GM18519 (cell line): Measurements from ENCODE around the gene HTATSF1.
A peak's percentile ranks its signal among the peaks of the same experiment; 100 is the strongest.

ENCODE experiments used
- ATAC-seq: cut with Tn5 transposase; IDR thresholded peaks from one replicate; pipeline ENCODE4 v1.9.1; 2021; ENCODE audit warnings: mild to moderate bottlenecking, moderate library complexity; ENCODE audit not compliant: unreplicated experiment, low FRiP score

Gene HTATSF1

DNA sequence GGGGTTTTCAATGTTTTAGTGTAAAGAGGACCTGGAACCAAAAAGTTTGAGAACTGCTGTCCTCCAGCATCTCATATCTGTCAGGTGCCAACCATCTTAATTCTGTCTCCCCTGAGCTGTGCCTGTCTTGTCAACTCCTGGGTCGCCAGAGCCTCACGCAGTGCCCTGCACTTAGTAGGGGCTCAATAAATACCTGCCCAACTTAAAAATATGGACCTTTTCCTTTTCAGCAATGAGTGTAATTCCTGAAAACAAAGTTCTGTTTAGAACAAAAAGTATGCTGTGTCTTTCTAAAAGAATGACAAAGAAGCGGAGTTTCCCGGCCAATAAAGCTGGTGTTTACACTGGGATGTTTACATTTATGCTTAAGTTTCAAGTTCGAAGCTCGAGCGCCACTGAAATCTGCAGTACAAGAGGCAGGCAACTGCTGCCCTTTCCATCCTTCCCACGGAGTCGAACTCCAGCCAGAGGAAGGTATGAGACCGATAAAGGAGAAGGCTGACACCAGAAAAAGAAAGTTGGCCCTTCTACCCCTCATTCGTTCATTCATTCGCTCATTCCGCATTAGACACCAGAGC lies 1.1 kb upstream of the HTATSF1 start:
- no peak for ATAC-seq

DNA sequence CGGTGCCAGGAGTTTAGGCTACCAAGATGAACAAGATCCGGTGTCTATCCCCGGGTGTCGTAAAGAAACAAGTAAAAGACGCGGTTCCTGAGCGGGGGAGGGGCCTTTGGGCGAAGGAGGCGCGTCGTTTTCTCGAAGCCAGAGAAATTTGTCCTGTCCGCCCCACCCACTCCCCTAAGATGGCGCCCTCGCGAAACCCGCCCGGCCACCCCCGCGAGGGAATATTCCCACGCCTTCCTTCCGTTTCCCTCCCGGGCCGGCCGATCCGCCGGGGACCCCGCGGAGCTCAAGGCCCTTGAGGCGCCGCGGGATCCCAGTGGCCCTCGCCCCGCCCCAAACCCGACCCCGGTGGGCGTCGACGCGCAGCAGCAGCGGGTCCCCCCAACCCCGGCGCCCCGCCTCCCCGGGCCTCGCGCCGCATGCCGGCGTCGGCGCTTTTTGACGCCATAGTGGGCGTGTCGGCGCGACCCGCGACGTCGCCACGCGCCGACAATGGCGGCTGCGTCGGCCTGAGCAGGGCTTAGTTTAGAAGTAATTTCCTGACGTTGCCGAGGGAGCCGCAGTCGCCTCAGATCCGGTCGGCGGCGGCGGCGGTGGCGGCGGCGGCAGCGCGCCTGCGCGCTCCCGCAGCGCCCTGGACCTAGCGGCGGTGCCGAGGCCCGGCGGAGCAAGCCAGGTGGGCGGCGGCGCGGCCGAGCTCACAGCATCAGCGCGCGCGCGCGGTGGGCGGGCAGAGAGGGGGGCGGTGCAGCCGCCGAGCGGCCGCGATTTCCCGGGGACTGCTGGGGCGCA lies 432 bp upstream of the HTATSF1 start:
- peak; percentile 77 for ATAC-seq

GRCh38 chrX:136519069-136519468 lies 21.7 kb downstream of the HTATSF1 start:
- no peak for ATAC-seq

GRCh38 chrX:136523770-136524169 lies 26.4 kb downstream of the HTATSF1 start:
- ATAC-seq = no peak

DNA sequence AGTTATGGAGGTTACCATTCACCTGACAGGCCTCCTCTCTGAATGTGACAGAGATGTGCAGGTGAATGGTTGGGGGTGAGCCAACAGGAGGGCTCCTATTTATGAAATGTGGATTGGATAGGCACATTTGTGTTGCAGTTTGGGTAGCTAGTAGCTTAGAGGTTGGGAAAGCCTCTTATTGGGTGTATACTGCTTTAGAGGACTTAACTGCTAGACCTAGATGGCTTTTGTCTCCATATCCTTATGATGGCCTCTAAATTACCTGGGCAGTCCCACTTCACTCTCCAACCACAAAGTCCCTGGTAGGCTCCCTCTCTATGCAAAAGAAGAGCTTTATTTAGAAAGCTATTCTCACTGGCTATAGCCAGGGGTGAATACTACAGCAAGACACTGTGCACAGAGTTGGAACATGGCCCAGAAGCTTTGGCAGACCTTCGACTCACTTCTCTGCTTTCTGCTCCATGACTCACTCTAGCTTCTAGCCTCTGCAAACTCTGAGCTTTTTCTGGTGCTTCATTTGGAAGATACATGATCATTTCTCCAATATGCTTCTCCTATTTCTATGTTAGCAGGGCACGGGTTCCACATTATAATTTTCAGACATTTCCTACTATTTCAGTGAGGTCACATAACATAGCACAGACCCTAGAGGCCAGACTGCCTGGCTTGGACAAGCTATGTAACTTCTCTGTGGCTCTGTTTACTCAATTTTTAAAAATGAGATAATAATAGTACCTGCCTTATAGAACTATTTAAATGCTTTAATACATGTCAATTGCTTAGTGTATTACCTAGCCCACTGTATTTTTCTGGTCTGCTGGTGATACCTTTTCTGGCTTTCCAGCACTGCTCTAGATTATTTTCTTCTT lies 28.6 kb downstream of the HTATSF1 start:
- no peak for ATAC-seq

GRCh38 chrX:136528645-136529315 lies 31.4 kb downstream of the HTATSF1 start:
- no peak for ATAC-seq

DNA sequence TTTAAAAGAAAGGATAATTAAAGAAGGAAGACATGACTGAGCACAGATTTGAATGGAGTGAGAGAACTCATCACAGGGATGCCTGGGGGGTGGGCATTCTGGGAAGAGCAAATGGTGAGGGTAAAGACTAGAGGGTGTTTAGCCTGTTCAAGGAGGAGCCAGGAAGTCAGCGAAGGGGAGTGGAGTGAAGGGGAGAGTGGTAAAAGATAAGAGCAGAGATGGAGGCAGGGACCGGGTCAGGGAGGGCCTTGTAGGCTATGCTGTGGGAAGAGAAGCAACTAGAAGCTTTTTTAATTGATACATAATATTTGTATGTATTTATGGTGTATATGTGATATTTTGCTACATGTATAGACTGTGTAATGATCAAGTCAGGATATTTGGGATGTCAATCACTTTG lies 32.4 kb downstream of the HTATSF1 start:
- ATAC-seq = no peak

DNA sequence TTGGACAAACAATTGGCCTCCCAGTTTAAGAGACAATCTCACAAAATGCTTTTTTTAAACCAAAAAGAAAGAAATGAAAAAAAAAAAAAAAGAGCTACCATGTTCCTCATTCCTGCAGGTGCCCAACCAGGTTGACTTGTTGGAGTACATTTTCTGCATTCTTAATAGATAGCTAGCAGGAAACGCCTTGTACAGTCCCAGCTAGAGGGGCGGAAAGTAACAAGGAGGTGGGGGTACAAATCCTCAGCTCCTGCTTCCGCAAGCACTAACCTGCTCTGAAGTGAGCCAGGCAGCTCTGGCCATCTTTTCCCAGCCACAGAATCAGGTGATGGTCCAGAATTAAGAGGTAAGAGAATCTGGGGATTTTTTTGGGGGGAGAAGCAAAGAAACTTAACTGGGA lies 34.6 kb downstream of the HTATSF1 start, which contains the start of gene VGLL1:
VGLL1 (plus strand) TSS at position 265 of the 400 bp plus-strand sequence. CDS start 3,806 bp downstream, outside the sequence.
- no peak for ATAC-seq

- ATAC-seq = no peak
These were observed 36.7 kb downstream of the HTATSF1 start for GRCh38 chrX:136534131-136534530.

- ATAC-seq = no peak
These were observed 41.4 kb downstream of the HTATSF1 start for GRCh38 chrX:136538811-136539210.

GRCh38 chrX:136540226-136540625 lies 42.8 kb downstream of the HTATSF1 start:
- ATAC-seq = no peak

DNA sequence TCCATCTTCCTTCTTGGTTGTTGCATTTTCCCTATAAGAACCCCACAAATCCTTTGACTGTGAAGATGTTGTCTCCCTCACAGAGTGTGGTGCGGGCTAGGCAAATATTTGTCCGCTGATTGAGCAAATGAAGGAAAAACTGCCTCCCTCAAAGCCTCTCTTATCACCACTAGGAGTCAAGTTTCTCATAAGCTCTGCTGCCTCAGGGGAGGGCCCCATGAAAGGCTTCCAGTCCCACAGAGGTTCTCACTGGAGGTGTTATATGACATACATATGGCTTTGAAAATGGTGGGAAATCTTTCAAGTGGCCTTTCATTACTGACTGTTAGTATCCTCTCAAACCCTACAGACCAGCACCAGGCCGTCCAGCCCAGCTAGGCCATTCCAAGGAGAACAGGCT lies 43.9 kb downstream of the HTATSF1 start:
- ATAC-seq = no peak

DNA sequence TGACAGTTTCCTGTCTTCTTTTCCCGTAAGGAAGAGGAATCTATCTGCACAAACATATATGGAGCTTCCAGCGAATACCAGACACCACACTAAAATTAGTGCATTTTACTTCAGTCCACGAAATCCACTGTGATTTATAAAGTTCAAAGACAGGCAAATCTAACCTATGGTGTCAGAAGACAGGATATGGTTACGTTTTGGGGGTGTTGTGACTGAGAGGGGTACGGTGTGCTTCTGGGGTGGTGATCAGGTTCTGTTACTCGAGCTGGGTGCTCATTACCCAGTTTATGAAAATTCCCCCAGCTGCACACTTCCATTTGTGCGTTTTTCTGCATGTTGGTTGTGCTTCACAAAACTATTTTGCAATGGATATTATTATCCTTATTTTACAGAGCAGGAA lies 44.9 kb downstream of the HTATSF1 start:
- ATAC-seq = no peak

GRCh38 chrX:136546371-136546781 lies 49.0 kb downstream of the HTATSF1 start:
- no peak for ATAC-seq

DNA sequence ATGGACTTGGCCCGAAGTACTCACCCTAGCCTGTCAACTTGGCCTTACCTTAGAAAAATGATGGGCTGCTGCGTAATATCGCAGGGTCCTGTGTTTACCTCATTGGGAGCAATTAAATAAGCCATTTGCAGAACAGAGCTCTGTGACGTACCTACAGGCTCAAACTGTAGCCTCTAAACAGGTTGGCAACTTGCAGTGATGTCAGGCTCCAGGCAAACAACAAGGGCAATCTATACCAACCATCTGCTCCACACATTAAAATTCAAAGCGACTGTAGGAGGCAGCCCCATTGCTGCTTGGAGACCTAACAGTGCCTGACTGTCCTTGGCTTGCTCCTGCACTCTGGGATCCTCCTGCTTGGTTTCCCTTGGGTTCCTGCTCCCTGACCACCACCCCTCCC lies 51.8 kb downstream of the HTATSF1 start:
- no peak for ATAC-seq

DNA sequence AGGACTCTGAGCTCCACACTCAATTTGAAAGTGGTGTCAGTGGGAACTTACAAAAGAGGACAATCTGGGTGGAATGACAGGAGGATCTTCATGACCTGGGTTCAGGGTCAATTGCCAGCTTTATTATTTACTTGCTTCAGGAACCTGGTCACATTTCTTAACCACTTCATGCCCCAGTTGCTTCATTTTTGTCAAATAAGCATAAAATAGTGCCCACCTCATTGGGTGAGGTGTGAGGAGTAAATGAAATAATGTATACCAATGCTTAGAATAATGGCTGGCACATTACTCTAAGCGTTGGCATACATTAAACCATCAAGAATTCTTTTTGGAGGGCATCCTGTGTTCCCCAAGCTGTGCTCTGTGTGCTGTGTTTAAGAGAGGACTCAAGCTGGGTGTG lies 54.0 kb downstream of the HTATSF1 start:
- no peak for ATAC-seq

DNA sequence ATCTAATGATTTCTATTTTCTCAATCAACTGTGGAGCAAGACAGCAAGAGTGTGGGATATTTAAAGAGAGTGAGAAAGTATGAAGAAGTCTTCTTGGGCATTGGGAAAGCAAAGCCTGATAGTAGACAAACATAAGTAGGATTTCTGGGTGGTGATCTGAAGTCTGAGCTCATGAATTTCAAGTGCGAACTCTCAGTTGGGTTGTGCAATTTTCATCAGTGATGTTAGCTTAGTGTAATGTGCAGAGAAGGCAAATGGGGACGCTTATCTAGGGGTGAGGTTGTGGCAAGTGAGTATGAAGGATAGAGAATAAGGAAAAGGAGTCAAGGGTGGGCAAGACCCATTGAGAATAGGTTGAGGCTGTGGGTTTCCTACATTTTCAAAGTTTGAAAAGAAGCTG lies 58.3 kb downstream of the HTATSF1 start:
- no peak for ATAC-seq
